Stimulated activated CD8-positive, alpha-beta memory T cell treated with anti-CD3 and anti-CD28 coated beads, Interleukin-12 subunit alpha, Interleukin-12 subunit beta, amount 100 ng/mL, for 24 hours (primary cell): ENCODE data around the gene PRR5.
"Not testable (repeated sequence)": the region's sequence is repeated elsewhere in the genome, so short reads cannot be mapped to it uniquely, and the experiment has no call there.

Experiments used
- DNase-seq: peaks from one replicate; pipeline ENCODE4 v3.0.0-alpha.2; 2020; ENCODE audit errors: extremely low read depth

PRR5 gene

DNA sequence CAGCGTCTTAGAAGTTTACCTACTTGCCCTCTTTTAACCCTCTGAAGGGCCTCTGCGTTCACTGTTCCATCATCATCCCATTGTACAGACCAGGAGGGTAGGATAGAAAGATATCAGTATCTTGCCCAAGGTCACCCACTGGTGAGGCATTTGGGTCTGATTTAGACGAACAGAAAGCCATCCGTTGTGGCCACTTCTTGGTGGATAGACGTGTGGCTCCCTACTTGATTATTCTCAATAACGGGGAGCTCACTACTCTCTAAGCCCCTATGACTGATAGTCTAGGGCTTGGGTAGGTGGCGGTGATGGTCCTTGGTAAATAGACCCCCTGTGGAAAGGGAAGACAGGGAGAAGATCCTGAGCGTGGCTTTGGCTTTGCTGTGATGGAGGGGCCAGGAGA lies 28.6 kb upstream of the PRR5 start:
- DNase-seq = no peak

GRCh38 chr22:44676066-44676440 lies 26.0 kb upstream of the PRR5 start:
- DNase-seq = not testable (repeated sequence)

DNA sequence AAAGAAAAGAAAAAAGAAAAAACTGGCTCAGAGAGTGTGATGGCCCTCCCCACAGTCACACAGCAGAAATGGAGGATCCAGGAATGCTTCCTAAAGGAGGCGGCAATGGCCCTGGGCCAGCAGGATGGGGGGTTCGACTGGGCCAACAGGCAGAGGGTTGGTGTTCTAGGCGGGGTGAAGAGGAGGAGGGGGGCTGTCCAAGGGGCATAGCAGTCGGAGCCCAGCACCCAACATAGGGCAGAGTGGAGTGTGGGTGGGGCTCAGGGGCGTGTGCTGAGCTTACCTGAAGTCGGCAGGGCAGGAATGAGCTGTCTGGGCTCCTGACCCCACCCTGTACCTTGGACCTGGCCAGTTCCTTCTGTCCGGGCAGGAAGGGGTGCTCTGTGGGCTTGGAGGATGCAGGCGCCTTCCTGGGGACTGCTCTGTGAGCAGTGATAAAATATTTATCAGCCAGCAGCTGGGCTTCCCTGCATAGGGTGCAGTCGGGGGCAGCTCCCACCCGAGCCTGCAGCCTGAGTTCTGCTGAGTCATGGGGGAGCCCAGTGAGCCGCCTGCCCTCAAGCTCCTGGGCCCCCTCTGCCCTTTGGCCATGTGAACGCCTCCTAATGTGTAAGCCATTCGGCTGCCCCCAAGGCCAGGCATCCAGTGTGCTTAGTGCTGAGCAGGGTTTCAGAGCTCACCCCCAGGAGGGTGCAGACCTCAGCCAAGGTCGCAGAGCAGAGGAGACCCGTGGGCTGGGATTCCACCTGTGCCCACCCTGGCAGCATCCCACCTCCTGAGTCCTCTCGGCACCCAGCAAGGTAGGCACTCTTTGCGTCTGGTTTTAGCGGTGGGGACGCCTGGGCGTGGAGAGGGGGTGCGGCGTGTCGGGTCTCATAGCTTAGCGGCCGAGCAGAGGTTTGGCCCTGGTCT lies 25.3 kb upstream of the PRR5 start:
- no peak for DNase-seq

DNA sequence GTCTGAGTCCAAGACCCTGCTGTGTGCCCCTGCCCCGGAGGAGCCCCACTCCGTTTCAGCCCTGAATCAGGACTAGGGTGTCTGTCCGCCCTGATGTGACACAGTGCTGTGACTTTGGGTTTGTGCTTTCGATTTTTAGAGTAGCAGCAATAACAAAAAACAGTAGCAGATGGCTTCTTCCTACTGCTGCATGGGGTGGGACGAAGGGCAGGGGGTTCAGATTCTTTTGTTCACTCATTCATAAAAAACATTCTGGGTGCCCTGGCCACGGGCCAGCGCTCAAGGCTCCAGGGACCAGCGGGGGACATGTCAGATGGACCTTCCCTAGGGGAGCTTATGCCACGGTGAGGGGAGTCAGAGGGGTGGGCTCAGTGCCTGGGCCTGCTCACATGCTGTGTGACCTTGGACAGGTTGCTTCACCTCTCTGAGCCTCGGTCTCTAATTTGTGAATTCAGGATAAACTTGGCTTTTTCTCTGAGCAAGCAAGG lies 24.6 kb upstream of the PRR5 start:
- DNase-seq = no peak

GRCh38 chr22:44677871-44678555 lies 24.0 kb upstream of the PRR5 start:
- no peak for DNase-seq

GRCh38 chr22:44678556-44679305 lies 23.3 kb upstream of the PRR5 start:
- no peak for DNase-seq

DNA sequence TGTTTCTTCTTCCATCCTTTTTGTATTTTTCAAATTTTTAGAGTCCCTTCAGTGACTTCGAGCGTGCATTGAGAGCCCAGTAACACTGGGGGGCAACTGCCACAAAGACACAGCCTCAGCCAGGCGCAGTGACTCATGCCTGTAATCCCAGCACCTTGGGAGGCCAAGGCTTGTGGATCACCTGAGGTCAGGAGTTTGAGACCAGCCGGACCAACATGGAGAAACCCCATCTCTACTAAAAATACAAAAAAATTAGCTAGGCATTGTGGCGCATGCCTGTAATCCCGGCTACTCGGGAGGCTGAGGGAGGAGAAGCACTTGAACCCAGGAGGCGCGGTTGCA lies 22.7 kb upstream of the PRR5 start:
- DNase-seq = not testable (repeated sequence)

- no peak for DNase-seq
These were observed 21.9 kb upstream of the PRR5 start for GRCh38 chr22:44680058-44680457.

DNA sequence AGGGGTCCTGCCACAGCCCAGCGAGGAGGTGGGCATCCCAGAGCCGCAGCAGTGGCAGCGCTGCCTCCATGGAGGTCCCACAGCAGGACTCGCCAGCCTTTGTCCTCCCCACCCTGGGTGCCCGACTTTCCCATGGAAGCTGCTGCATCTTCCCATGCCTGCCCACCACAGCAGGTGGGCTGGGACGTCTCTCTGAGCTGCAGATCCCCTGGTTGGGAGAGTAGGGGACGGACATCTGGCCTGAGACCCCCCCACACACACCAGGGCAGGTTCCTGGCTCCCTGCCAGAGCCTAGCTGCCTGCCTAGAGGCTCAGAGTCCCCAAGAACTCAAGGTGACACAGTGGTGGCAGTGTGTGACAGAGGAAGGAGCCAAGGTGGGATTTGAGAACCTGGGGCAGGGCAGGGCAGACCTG lies 21.5 kb upstream of the PRR5 start:
- DNase-seq = no peak

- DNase-seq = no peak
These were observed 19.3 kb upstream of the PRR5 start for GRCh38 chr22:44682556-44683168.

DNA sequence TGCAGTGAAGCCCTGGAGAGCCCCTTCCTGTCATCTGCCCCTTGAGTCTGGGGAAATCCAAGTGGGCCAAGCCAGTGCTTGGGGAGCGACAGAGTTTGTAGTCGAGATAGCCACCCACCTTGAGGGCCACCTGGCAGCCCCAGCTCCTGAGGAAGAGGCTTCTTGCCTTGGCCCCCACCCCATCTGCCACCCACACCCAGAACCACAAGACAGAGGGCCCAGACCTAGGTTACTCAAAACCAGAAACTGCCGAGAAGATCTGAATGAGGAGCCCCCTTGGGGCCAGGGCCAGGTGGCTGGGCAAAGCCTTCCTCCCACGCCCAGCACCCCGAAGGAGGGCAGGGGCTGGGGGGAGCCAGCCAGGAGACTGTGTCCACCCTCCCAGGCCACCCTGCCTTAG lies 18.8 kb upstream of the PRR5 start:
- no peak for DNase-seq

DNA sequence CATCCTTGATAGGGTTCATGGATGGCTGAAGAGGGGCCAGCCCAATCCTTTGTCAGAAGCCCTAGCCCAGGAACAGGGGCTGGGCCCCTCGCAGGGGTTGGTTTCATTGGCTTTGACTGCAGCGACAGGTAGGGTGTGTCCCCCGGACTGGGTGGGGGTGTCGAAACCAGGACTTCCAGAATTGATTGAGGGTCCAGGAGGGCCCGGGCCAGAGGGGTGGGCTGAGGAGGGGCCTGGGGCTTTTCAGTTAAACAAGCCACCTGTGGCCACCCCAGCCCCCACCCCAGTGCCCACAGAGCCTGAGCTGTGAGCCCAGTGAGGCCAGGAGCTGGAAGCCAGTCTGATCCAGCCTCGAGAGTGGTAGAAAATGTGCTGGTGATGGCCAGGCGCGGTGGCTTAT lies 18.1 kb upstream of the PRR5 start:
- DNase-seq = no peak

- no peak for DNase-seq
These were observed 17.3 kb upstream of the PRR5 start for GRCh38 chr22:44684506-44685383.

DNA sequence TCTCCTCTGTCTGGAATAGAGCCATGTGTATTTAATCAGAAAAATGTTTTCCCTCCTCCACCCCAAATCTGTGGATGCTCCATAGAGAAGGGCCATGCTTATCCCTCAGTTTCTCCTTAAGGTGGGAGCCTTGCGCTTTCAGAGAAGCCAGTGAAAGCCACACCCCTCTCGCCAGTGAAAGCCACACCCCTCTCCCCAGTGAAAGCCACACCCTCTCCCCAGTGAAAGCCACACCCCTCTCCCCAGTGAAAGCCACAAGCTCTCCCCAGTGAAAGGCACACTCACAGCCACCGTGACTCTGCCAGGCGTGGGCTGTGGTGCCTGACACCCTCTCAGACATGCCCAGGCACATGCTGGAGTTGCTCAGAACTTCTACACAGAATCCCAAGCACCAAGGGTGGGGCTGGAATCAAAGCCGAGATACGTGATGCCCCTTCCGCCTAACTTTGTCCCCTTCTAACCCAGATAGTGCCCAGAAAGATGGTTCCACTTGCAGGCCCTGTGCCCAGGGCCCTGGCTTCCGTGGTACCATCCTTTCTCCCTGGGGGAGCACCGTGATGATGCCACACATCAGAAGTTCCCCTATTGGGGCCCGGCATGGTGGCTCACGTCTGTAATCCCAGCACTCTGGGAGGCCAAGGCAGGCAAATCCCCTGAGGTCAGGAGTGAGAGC lies 16.5 kb upstream of the PRR5 start:
- no peak for DNase-seq

- DNase-seq = no peak
These were observed 15.0 kb upstream of the PRR5 start for GRCh38 chr22:44686873-44687600.

- DNase-seq = no peak
These were observed 12.8 kb upstream of the PRR5 start for GRCh38 chr22:44689173-44689572.

DNA sequence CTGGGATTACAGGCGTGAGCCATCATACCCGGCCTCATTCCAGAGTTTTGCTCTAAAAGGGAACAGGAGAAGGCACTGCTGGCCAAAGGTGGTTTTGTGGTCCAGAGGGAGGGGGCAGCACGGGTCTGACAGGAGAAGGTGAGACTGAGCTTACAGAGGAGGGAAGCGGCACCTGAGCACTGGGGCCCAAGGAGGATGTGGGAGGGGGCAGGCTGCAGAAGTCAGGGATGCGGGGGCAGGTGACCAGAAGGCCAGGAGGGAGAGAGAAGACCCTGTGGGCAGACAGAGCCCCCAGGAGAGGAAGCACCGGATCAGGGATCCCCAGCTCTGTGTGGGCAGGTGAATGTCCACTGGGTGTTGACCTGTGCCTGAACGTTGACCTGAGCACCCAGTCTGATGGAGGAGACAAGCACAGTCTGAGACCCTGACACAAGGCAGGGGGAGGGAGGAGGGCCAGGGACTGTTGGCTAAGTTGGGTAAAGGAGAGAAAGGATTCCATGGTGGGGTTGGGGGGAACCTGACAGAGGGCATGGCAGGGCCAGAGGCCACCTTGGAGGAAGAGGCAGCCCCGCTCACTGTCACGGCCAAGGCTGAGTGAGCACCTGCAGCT lies 12.0 kb upstream of the PRR5 start:
- no peak for DNase-seq

- no peak for DNase-seq
These were observed 10.0 kb upstream of the PRR5 start for GRCh38 chr22:44691796-44692661.
